ENCODE results near the gene WDFY4. TPM values are rescaled to one million over a fixed set of nuclear protein-coding genes. Genes with fewer than 3 reads are reported as not detected.

The WDFY4 gene
- total and polyA plus RNA-seq, 4 donors: 4.6 to 26.9 (median 13.5) TPM

DNA sequence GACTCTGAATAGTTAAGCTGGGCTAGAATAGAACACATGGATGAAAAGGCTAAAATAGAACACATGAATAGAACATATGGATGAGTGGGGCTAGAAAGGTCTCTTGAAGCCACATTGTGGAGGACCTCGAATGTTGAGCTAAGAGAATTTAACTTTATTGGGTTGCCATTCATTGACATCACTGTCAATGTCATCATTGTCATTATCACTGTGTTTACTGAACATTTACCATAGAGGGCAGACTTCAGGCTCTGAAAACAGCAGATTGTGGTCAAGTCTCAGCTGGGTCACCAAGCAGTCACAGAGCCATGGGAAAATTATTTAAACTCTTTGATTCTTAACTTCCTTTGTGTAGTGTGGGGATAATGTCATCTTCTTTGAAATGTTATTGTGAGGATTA lies 80.4 kb downstream of the WDFY4 start:
- 82 to 84% methylated on average over 1 of the region's 1 CpG for WGBS, 2 donors
- TF ChIP-seq, protein P1, sequence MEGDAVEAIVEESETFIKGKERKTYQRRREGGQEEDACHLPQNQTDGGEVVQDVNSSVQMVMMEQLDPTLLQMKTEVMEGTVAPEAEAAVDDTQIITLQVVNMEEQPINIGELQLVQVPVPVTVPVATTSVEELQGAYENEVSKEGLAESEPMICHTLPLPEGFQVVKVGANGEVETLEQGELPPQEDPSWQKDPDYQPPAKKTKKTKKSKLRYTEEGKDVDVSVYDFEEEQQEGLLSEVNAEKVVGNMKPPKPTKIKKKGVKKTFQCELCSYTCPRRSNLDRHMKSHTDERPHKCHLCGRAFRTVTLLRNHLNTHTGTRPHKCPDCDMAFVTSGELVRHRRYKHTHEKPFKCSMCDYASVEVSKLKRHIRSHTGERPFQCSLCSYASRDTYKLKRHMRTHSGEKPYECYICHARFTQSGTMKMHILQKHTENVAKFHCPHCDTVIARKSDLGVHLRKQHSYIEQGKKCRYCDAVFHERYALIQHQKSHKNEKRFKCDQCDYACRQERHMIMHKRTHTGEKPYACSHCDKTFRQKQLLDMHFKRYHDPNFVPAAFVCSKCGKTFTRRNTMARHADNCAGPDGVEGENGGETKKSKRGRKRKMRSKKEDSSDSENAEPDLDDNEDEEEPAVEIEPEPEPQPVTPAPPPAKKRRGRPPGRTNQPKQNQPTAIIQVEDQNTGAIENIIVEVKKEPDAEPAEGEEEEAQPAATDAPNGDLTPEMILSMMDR (IDR thresholded peaks at IDR 0.05; ENCODE audit: control extremely low read depth, extremely low read depth): no peak
- Histone ChIP-seq H3K4me1 (ENCODE audit: control insufficient read depth in 5 of 5, insufficient read depth in 5 of 5, low read length in 5 of 5) (no peaks in the 10 kb centered on the region), H3K4me3 (no peak overlapping the region), H3K27me3 (ENCODE audit: control insufficient read depth in 3 of 3, insufficient read depth in 3 of 3, low read length in 2 of 3) (no peaks in the 10 kb centered on the region), H3K36me3 (ENCODE audit: control insufficient read depth in 4 of 4, insufficient read depth in 4 of 4, low read length in 4 of 4) (no peaks in the 10 kb centered on the region), H3K27ac (ENCODE audit: low read depth in 1 of 2, low read length in 1 of 2) (no peak overlapping the region), H3K9ac (ENCODE audit: insufficient read depth in 1 of 2, low read length in 2 of 2) (no peak overlapping the region), H3K9me3 (ENCODE audit: control insufficient read depth in 4 of 4, insufficient read depth in 3 of 4, low read length in 3 of 4) (no peaks in the 10 kb centered on the region)
- DNase-seq (no peak), ATAC-seq (ENCODE audit: insufficient read depth, low FRiP score) (no peak)

GRCh38 chr10:48765527-48765926 lies 80.9 kb downstream of the WDFY4 start:
- Histone ChIP-seq H3K9me3 (ENCODE audit: control insufficient read depth in 4 of 4, insufficient read depth in 3 of 4, low read length in 3 of 4) (no peaks in the 10 kb centered on the region), H3K4me3 (no peak overlapping the region), H3K27me3 (ENCODE audit: control insufficient read depth in 3 of 3, insufficient read depth in 3 of 3, low read length in 2 of 3) (no peaks in the 10 kb centered on the region), H3K27ac (ENCODE audit: low read depth in 1 of 2, low read length in 1 of 2) (no peak overlapping the region), H3K36me3 (ENCODE audit: control insufficient read depth in 4 of 4, insufficient read depth in 4 of 4, low read length in 4 of 4) (no peaks in the 10 kb centered on the region), H3K9ac (ENCODE audit: insufficient read depth in 1 of 2, low read length in 2 of 2) (no peak overlapping the region), H3K4me1 (ENCODE audit: control insufficient read depth in 5 of 5, insufficient read depth in 5 of 5, low read length in 5 of 5) (no peaks in the 10 kb centered on the region)
- DNase-seq (no peak), ATAC-seq (ENCODE audit: insufficient read depth, low FRiP score) (no peak)
- 88 to 96% methylated on average over 4 of the region's 4 CpGs for WGBS, 2 donors
- TF ChIP-seq, protein P1 (IDR thresholded peaks at IDR 0.05; ENCODE audit: control extremely low read depth, extremely low read depth): no peak

DNA sequence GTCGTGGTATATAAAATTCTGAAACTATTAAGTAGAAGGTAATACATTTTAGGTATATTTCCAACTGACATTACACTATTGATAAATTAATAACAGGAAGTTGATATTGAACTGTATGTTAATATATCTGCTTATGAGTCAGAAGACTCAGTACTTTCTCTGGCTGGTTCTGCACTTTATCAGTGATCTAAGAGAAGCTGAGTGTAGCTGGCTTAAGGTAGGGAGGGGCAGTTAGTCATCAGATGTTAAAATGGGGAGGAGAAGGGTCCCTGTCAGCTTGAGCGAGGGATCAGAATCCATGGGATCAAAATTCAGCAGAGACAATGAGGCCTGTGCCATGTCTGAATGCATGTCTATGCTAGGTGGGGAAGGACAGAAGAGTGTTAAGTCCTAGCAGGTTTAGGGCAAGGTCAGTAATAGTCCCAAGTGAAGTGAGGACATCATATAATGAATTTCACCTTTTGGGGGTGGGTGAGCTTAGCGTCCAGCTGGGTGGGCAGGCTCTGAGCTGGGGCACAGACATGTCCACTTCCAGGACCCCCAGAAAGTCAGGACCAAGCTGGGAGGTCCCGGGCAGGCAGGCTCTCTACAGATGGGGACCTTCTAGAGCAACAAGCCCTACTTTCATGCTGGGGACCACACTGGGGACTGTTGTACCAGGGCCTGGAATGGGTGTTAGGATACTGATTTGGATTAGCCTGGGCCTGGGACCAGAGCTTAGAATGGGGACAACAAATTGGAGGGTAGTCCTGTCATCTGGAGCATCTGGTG lies 82.9 kb downstream of the WDFY4 start:
- WGBS, 2 donors: 86 to 92% methylated on average over 4 of the region's 4 CpGs
- H3K27ac ChIP-seq (ENCODE audit: low read depth in 1 of 2, low read length in 1 of 2): no peak overlapping the region
- DNase-seq (no peak), ATAC-seq (ENCODE audit: insufficient read depth, low FRiP score) (no peak)
- H3K9me3 ChIP-seq (ENCODE audit: control insufficient read depth in 4 of 4, insufficient read depth in 3 of 4, low read length in 3 of 4): no peaks in the 10 kb centered on the region
- no peaks in the 10 kb centered on the region for H3K27me3 ChIP-seq (ENCODE audit: control insufficient read depth in 3 of 3, insufficient read depth in 3 of 3, low read length in 2 of 3)
- no peak overlapping the region for H3K4me3 ChIP-seq
- no peaks in the 10 kb centered on the region for H3K36me3 ChIP-seq (ENCODE audit: control insufficient read depth in 4 of 4, insufficient read depth in 4 of 4, low read length in 4 of 4)
- H3K9ac ChIP-seq (ENCODE audit: insufficient read depth in 1 of 2, low read length in 2 of 2): no peak overlapping the region
- TF ChIP-seq, protein P1 (IDR thresholded peaks at IDR 0.05; ENCODE audit: control extremely low read depth, extremely low read depth): no peak
- no peaks in the 10 kb centered on the region for H3K4me1 ChIP-seq (ENCODE audit: control insufficient read depth in 5 of 5, insufficient read depth in 5 of 5, low read length in 5 of 5)

Data from lung (tissue), 12 donors.